Measurements from ENCODE around the gene NKX2-4. TPM values are rescaled to one million over a fixed set of nuclear protein-coding genes. Genes with fewer than 3 reads are reported as not detected.
"Not testable (repeated sequence)": the region's sequence is repeated elsewhere in the genome, so short reads cannot be mapped to it uniquely, and the experiment has no call there.

The NKX2-4 gene
- total and polyA plus RNA-seq, 2 of the 4 experiments (the other 2 are of a cell fraction): not detected

DNA sequence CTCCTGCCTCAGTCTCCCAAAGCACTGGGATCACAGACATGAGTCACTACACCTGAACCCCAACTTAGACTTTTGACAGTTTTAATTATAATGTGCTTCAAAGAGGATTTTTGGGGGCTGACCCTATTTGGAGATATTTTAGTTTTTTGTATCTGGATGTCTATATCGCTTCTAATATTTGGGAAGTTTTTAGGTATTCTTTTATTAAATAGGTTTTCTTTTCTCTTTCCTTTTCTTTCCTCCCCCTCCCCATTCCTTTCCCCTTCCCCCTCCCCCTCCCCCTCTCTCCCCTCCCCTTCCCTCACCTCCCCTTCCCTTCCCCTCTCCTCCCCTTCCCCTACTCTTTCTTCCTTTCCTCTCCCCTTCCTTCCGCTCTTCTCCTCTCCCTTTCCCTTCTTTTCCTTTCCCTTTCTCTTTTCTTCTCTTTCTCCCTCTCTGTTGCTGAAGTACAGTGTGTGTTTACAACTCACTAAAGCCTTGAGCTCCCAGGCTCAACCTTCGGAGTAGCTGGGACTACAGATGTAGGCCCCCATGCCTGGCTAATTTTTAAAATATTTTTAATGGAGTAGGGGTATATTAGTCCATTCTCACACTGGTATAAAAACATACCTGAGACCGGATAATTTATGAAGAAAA lies 24.4 kb upstream of the NKX2-4 start:
- Histone ChIP-seq H3K4me3 (ENCODE audit: insufficient read depth, low read depth, low read length) (no peak overlapping the region), H3K9me1 (ENCODE audit: insufficient read depth, low read length) (no peaks in the 10 kb centered on the region), H4K5ac (ENCODE audit: low read depth, low read length) (no peak overlapping the region), H2AK9ac (replicated peaks; ENCODE audit: low read depth, low read length, poor library complexity) (no peak overlapping the region), H4K8ac (ENCODE audit: low read depth in 2 of 2, low read length in 2 of 2) (no peak overlapping the region), H2AK5ac (ENCODE audit: low read depth, low read length) (no peak overlapping the region), H3K14ac (replicated peaks; ENCODE audit: low read depth, low read length) (no peak overlapping the region), H4K20me1 (ENCODE audit: insufficient read depth, low read length) (no peaks in the 10 kb centered on the region), H3K27ac (ENCODE audit: insufficient read depth, low read length) (no peak overlapping the region), H3K79me1 (ENCODE audit: low read depth in 1 of 2, low read length in 2 of 2) (no peaks in the 10 kb centered on the region), H2BK120ac (ENCODE audit: low read depth, low read length) (no peak overlapping the region), H2AFZ (replicated peaks; ENCODE audit: low read length, poor library complexity) (no peak overlapping the region), H3K4me2 (ENCODE audit: low read depth, low read length) (no peak overlapping the region), H4K91ac (ENCODE audit: insufficient read depth, low read depth, low read length) (no peak overlapping the region), H2BK20ac (ENCODE audit: low read depth, low read length) (no peak overlapping the region), H3K27me3 (ENCODE audit: control insufficient read depth, insufficient read depth, low read length) (no peaks in the 10 kb centered on the region), H3K9ac (ENCODE audit: low read depth, low read length) (no peak overlapping the region), H3K4ac (ENCODE audit: low read depth, low read length) (no peak overlapping the region), H3K23ac (ENCODE audit: low read depth, low read length) (no peak overlapping the region), H2BK5ac (ENCODE audit: low read depth, low read length, poor library complexity, severe bottlenecking) (no peak overlapping the region), H3K9me3 (ENCODE audit: control insufficient read depth, insufficient read depth, low read length) (peaks cover 10% of the 10 kb centered on the region), H3K56ac (ENCODE audit: extremely low read depth, insufficient read depth, low read length) (no peak overlapping the region), H3K18ac (ENCODE audit: low read depth, low read length) (no peak overlapping the region), H3K4me1 (ENCODE audit: control insufficient read depth, insufficient read depth, low read length) (no peaks in the 10 kb centered on the region), H2BK15ac (ENCODE audit: low read depth, low read length) (no peak overlapping the region), H3K36me3 (ENCODE audit: control insufficient read depth, insufficient read depth, low read length) (no peaks in the 10 kb centered on the region)
- dilution Hi-C loops (cut with HindIII; ENCODE audit: low sequenced_read_pairs, unreplicated experiment) (no loop called here), intact Hi-C loops (cut with micrococcal nuclease) (no loop called here), in situ Hi-C loops (cut with MboI; ENCODE audit: low sequenced_read_pairs) (no loop called here)
- ATAC-seq (ENCODE audit: low read depth) (no peak), DNase-seq (no peak)
- no TSS peak for BruUV-seq (replicated peaks)
- no CpG with 5 or more reads among the region's 4 CpGs for WGBS, 2 experiments (ENCODE audit: extremely low coverage in 2 of 2, insufficient read length in 1 of 2)
- no peak for TF ChIP-seq RAD21 (IDR thresholded peaks at IDR 0.05; ENCODE audit: low read length)
- POLR2A ChIA-PET (ENCODE audit: unreplicated experiment): no interaction called here
- CTCF ChIA-PET: no interaction called here

DNA sequence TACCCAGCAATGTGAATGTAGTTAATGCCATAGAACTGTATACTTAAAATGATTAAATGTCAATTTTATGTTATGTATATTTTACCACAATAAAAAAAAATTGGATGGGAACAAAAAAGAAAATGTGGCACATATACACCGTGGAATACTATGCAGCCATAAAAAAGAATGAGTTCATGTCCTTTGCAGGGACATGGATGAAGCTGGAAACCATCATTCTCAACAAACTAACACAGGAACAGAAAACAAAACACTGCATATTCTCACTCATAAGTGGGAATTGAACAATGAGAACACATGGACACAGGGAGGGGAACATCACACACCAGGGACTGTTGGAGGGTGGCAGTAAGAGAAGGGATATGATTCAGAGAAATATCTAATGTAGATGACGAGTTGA lies 21.8 kb upstream of the NKX2-4 start:
- H2BK20ac ChIP-seq (ENCODE audit: low read depth, low read length); H3K36me3 ChIP-seq (ENCODE audit: control insufficient read depth, insufficient read depth, low read length); H3K9me1 ChIP-seq (ENCODE audit: insufficient read depth, low read length); H3K4me2 ChIP-seq (ENCODE audit: low read depth, low read length); H3K27me3 ChIP-seq (ENCODE audit: control insufficient read depth, insufficient read depth, low read length); H3K14ac ChIP-seq (replicated peaks; ENCODE audit: low read depth, low read length); H2BK5ac ChIP-seq (ENCODE audit: low read depth, low read length, poor library complexity, severe bottlenecking); H3K27ac ChIP-seq (ENCODE audit: insufficient read depth, low read length); H2AK9ac ChIP-seq (replicated peaks; ENCODE audit: low read depth, low read length, poor library complexity); H3K23ac ChIP-seq (ENCODE audit: low read depth, low read length); in situ Hi-C loops (cut with MboI; ENCODE audit: low sequenced_read_pairs); H3K18ac ChIP-seq (ENCODE audit: low read depth, low read length); H4K8ac ChIP-seq (ENCODE audit: low read depth in 2 of 2, low read length in 2 of 2); H3K9ac ChIP-seq (ENCODE audit: low read depth, low read length); H2BK120ac ChIP-seq (ENCODE audit: low read depth, low read length); H3K4ac ChIP-seq (ENCODE audit: low read depth, low read length); H4K20me1 ChIP-seq (ENCODE audit: insufficient read depth, low read length); BruUV-seq (replicated peaks); H4K5ac ChIP-seq (ENCODE audit: low read depth, low read length); ATAC-seq (ENCODE audit: low read depth); DNase-seq; H3K4me3 ChIP-seq (ENCODE audit: insufficient read depth, low read depth, low read length); H2AFZ ChIP-seq (replicated peaks; ENCODE audit: low read length, poor library complexity); H3K9me3 ChIP-seq (ENCODE audit: control insufficient read depth, insufficient read depth, low read length); H4K91ac ChIP-seq (ENCODE audit: insufficient read depth, low read depth, low read length); H2BK15ac ChIP-seq (ENCODE audit: low read depth, low read length); H3K79me1 ChIP-seq (ENCODE audit: low read depth in 1 of 2, low read length in 2 of 2); POLR2A ChIA-PET (ENCODE audit: unreplicated experiment); H3K4me1 ChIP-seq (ENCODE audit: control insufficient read depth, insufficient read depth, low read length); CTCF ChIA-PET; H3K56ac ChIP-seq (ENCODE audit: extremely low read depth, insufficient read depth, low read length); H2AK5ac ChIP-seq (ENCODE audit: low read depth, low read length); dilution Hi-C loops (cut with HindIII; ENCODE audit: low sequenced_read_pairs, unreplicated experiment); intact Hi-C loops (cut with micrococcal nuclease): not testable (repeated sequence)
- no CpG with 5 or more reads among the region's 2 CpGs for WGBS, 2 experiments (ENCODE audit: extremely low coverage in 2 of 2, insufficient read length in 1 of 2)

All from IMR-90 (cell line).